Measurements from ENCODE around the gene SLCO3A1.

SLCO3A1 gene

GRCh38 chr15:91881569-91882297 is 28.2 kb downstream of the SLCO3A1 start:
- no peak for DNase-seq

DNA sequence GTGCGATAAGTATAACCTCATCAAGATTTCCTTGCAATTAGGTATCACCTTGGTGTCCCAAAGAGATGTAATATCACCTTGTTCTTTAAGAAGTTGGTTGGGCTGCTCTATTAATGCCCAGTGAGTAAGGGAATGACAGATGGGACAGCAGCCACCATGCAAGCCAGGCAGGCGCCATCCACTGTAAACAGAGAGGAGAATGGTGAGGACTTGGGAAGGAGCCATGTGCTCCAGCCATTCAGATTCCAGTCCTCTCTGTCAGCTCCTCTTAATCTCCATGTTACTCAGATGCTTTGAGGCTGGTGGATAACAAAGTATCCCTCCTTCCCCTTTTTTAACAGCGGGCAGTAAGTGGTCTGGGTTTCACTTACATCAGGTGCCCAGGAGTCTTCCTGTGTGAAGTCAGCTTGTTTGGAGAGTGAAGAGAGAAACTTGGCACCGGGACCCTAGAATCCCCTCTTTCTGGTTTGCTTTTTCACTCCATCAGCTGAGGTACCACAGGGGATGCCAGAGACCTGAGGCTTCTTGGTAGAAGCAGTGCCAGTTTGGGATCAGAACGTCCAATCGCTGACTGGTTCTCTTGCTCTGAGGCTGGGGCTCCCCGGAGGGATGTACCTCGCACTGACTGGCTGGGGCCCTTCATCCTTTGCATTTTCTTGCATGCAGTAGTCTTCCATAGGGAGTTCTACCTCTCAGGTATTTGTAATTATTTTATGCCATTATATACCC is 29.5 kb downstream of the SLCO3A1 start:
- DNase-seq, result peak in 13 of 51 donors; percentile 9 to 66 (median 36)

GRCh38 chr15:91884606-91885005 is 31.1 kb downstream of the SLCO3A1 start:
- no peak for DNase-seq

DNA sequence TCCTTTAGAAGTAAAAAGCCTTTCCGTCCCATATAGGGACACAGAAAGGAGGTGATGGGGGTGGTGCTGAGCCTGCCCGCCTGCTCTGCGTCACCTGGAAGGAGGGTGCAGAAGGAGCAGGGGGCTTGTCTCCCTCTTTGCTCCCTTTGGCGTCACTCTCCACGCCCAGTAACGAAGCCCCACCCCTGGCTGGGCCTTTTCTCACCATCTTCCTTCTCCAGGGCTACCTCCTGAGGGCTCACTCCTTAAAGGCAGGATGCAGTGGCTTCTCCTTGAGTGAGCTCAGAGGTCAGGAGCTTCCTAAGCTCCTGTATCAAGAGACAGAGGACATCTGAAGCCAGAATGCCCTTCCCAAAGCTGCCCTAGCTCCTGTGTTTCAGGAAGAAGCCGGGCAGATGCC is 31.5 kb downstream of the SLCO3A1 start:
- DNase-seq, result no peak

DNA sequence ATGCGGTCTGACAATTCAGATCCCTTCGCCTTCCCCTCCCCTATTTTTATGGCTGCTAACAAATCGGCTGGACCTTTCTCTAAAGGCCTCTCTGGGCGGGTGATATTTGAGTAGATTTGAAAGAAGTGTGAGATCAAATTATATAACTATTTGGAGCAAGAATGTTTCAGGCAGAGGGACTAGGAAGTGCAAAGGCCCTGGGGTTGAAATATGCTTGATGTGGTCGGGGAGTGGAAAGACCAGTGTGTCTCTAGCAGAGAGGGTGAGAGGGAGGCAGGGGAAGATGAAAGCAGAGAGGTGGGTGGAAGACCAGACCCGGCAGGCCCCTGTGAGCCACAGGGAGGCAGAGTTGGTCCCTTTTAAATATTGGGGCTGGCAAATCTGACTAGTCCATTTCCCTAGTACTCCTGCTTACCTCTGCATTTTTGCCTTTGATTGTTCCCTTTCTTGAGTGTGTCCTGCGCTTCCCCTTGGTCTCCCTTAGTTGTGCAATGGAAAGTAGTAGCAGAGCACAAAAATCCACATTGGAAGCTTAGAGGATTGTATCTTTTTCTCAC is 32.3 kb downstream of the SLCO3A1 start:
- no peak for DNase-seq

- DNase-seq, result peak in 2 of 51 donors; percentile 69
These were observed 33.4 kb downstream of the SLCO3A1 start for GRCh38 chr15:91886878-91887277.

- peak in 42 of 51 donors; percentile 16 to 92 (median 72) for DNase-seq
These were observed 33.8 kb downstream of the SLCO3A1 start for GRCh38 chr15:91887321-91887720.

DNA sequence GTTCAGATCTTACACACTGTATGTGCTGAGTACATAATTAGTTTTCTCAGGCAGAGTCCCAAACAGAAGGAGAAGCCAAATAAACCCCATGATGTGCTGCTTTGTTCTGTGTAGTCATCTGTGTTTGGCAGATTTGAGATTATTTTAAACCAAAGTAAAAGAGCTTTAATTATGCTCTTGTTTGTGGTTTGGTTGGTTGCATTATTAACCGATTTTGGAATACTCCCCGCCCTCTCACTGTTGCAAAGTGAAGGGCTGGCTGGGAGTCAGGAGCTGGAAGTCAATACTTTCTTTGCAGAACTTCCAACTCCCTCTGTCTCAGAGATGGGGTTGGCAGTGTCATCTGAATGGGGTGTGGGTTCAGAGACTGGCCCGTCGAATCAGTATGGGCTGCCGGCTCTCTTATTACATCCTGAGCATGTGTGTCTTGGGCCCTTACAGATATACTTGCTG is 34.4 kb downstream of the SLCO3A1 start:
- DNase-seq, result peak in 17 of 51 donors; percentile 9 to 85 (median 29)

GRCh38 chr15:91889111-91889815 is 35.8 kb downstream of the SLCO3A1 start:
- no peak for DNase-seq

GRCh38 chr15:91890614-91891013 is 37.1 kb downstream of the SLCO3A1 start:
- no peak for DNase-seq

DNA sequence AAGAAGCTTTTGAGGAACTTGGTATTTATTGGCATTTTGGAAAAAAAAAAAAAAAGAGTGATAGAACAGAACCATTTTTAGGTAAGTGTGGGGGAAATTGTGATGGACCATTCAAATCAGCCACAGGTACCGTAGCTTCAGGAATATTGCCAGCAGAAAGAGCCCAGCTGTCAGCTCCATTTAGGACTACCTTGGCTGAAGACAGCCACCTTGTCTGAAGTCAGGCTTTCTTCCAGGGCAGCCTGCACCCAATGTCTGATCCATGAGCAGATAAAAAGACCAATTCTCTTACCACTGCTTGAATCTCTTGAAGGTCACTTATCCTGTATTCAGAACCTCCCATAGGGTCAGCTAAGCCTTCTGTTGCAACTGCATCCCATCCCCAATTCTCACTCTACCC is 37.6 kb downstream of the SLCO3A1 start:
- DNase-seq, result no peak

- DNase-seq, result no peak
These were observed 38.4 kb downstream of the SLCO3A1 start for GRCh38 chr15:91891788-91892345.

- no peak for DNase-seq
These were observed 38.9 kb downstream of the SLCO3A1 start for GRCh38 chr15:91892436-91892835.

GRCh38 chr15:91894606-91895005 is 41.1 kb downstream of the SLCO3A1 start:
- DNase-seq, result no peak

- peak in 1 of 51 donors; percentile 24 for DNase-seq
These were observed 41.5 kb downstream of the SLCO3A1 start for GRCh38 chr15:91895051-91895450.

DNA sequence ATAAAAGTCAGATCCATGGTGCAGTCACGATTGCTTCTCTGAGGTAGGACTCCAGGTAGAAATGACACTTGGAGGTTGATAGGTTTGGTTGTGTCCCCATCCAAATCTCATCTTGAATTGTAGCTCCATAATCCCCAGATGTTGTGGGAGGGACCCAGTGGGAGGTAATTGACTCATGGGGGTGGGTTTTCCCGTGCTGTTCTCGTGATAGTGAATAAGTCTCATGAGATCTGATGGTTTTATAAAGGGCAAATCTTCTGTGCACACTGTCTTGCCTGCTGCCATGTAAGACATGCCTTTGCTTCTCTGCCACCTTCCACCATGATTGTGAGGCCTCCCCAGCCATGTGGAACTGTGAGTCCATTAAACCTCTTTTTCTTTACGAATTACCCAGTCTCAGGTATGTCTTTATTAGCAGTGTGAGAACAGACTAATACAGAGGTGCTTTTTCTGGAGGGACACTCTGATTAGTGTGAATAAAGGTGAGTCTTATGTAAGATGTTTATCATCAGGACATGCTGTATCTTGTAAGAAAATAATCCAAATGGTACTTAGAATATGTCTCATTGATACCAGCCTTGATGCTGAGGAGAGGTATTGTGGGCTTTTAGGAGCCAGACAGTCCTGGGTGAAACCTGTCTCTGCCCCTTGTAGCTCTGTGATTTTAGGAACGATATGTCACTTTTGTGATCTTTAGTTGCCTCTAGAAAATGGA is 43.0 kb downstream of the SLCO3A1 start:
- DNase-seq, result no peak

GRCh38 chr15:91897585-91898372 is 44.3 kb downstream of the SLCO3A1 start:
- DNase-seq, result peak in 1 of 51 donors; percentile 7

GRCh38 chr15:91898843-91899242 is 45.3 kb downstream of the SLCO3A1 start:
- no peak for DNase-seq

DNA sequence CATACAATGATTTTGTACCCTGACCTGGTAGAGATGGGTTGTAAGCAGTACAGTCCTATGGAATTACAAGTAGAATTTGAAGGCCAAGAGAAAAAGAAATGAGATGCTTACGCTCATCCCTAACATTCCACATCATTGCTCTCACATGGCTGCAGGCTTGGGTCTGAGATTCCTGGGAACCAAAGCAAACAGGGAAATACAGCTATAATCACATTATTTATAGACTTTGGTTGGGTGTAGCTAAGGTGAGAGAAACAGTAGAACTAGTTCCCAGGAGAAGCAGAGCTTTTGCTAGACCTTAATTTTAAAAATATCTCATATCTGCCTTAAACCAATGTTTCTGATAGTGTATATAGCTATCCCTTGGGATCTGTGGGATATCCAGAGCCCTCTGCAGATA is 51.4 kb downstream of the SLCO3A1 start:
- DNase-seq, result no peak

DNA sequence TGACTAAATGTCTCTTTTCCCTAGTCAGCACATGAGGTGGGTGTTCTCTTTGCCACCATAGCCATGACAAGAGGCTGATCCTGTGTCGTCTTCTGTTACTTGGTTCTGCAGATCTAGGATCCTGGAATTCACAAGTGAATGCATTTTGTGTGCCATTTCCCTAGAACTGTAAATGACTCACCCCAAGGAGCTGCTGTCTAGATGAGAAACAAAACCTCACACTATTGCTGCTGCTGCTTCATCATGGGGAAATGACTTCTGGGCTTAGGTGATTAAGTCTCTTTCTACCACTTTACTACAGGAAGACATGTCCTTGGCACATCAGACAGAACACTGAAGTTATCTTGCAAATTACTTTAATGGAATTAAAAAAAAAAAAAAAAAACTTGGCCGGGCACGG is 54.9 kb downstream of the SLCO3A1 start:
- no peak for DNase-seq

Measured in hypothalamus (tissue), 51 donors.